Measurements from ENCODE around the gene NAA16. TPM values are rescaled to one million over a fixed set of nuclear protein-coding genes. Genes with fewer than 3 reads are reported as not detected.

NAA16 gene
- polyA plus RNA-seq, 1 of the 3 experiments (the other 2 are of a cell fraction): 4.4 TPM

DNA sequence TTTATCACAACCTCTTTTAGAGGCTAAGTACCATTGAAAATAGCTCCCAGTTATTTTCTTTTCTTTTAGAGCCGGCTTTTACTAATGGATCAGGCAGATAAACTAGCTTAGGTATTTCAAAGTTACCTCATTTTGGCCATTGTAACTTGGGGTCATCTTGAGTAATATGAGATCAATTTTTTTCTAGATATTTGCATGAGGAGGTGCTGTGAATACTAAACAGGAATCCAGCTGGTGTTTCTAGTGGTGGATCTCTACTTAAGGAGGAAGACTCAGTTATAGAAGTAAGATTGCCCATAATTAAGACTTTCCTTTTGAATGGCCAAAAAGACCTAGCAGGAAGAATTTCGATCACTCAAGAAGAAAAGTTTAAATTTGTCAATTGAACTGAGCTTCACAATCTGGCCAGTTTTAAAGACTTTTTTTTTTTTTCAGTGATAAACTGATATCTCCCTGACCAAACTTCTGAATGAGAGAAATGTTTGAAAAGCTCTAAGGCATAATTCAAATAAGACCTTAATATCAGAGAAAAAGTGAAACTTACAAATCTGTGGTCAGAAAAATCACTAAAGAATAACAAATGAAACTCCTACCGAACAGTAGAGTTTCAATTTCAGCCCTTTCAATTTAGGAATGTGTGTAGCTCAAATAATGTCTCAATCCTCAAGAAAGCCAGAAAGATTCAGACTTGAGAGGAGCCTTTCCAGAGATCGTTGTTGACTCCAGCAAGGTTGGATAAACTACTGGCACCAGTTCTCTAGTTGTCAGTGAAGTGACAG is 11.6 kb upstream of the NAA16 start:
- Histone ChIP-seq H3K9me3 (no peaks in the 10 kb centered on the region), H3K36me3 (replicated peaks in 1 of 2; ENCODE audit: control insufficient read depth in 1 of 2, insufficient read depth in 2 of 2, low read length in 1 of 2) (no peaks in the 10 kb centered on the region), H3K27ac (ENCODE audit: low read depth in 2 of 2, low read length in 1 of 2) (no peak overlapping the region), H3K4me2 (no peak overlapping the region), H3K4me1 (ENCODE audit: control insufficient read depth in 1 of 2, insufficient read depth in 2 of 2, low read depth in 1 of 2, low read length in 1 of 2) (no peaks in the 10 kb centered on the region), H3K27me3 (ENCODE audit: insufficient read depth) (no peaks in the 10 kb centered on the region), H3K9ac (no peak overlapping the region), H2AFZ (ENCODE audit: low read depth) (no peak overlapping the region), H3K4me3 (ENCODE audit: low read depth in 2 of 2, low read length in 1 of 2) (no peak overlapping the region), H3K79me2 (ENCODE audit: insufficient read depth) (no peaks in the 10 kb centered on the region), H4K20me1 (ENCODE audit: insufficient read depth) (no peaks in the 10 kb centered on the region), H3K9me2 (no peaks in the 10 kb centered on the region), H3F3A (replicated peaks; ENCODE audit: insufficient read depth) (no peaks in the 10 kb centered on the region)
- TF ChIP-seq GATA2 (CRISPR knock-in tag; IDR thresholded peaks at IDR 0.05) (no peak), NRF1 (IDR thresholded peaks at IDR 0.05; ENCODE audit: low read depth, low read length) (no peak), MEF2A (IDR thresholded peaks at IDR 0.05; ENCODE audit: borderline replicate concordance, low read depth) (no peak), NFIC (IDR thresholded peaks at IDR 0.05; ENCODE audit: borderline replicate concordance) (no peak), SMC3 (IDR thresholded peaks at IDR 0.05; ENCODE audit: low read depth, low read length) (no peak), FOXM1 (IDR thresholded peaks at IDR 0.05; ENCODE audit: low read depth) (no peak)
- TF ChIP-seq, protein P1, sequence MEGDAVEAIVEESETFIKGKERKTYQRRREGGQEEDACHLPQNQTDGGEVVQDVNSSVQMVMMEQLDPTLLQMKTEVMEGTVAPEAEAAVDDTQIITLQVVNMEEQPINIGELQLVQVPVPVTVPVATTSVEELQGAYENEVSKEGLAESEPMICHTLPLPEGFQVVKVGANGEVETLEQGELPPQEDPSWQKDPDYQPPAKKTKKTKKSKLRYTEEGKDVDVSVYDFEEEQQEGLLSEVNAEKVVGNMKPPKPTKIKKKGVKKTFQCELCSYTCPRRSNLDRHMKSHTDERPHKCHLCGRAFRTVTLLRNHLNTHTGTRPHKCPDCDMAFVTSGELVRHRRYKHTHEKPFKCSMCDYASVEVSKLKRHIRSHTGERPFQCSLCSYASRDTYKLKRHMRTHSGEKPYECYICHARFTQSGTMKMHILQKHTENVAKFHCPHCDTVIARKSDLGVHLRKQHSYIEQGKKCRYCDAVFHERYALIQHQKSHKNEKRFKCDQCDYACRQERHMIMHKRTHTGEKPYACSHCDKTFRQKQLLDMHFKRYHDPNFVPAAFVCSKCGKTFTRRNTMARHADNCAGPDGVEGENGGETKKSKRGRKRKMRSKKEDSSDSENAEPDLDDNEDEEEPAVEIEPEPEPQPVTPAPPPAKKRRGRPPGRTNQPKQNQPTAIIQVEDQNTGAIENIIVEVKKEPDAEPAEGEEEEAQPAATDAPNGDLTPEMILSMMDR (IDR thresholded peaks at IDR 0.05): no peak
- TF ChIP-seq, protein P2, sequence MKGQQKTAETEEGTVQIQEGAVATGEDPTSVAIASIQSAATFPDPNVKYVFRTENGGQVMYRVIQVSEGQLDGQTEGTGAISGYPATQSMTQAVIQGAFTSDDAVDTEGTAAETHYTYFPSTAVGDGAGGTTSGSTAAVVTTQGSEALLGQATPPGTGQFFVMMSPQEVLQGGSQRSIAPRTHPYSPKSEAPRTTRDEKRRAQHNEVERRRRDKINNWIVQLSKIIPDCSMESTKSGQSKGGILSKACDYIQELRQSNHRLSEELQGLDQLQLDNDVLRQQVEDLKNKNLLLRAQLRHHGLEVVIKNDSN (IDR thresholded peaks at IDR 0.05; ENCODE audit: borderline replicate concordance, low read depth): no peak
- TF ChIP-seq, protein P3, sequence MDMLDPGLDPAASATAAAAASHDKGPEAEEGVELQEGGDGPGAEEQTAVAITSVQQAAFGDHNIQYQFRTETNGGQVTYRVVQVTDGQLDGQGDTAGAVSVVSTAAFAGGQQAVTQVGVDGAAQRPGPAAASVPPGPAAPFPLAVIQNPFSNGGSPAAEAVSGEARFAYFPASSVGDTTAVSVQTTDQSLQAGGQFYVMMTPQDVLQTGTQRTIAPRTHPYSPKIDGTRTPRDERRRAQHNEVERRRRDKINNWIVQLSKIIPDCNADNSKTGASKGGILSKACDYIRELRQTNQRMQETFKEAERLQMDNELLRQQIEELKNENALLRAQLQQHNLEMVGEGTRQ (IDR thresholded peaks at IDR 0.05; ENCODE audit: borderline replicate concordance, low read depth, low read length): no peak
- TF ChIP-seq, protein P4, sequence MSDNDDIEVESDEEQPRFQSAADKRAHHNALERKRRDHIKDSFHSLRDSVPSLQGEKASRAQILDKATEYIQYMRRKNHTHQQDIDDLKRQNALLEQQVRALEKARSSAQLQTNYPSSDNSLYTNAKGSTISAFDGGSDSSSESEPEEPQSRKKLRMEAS (IDR thresholded peaks at IDR 0.05; ENCODE audit: low read depth): no peak
- 70% methylated on average over 4 of the region's 4 CpGs for WGBS (ENCODE audit: low lambda C conversion rate)
- ChIA-PET CTCF (interaction anchor here (0.6 kb wide), 1 partner anchor 143 kb away, joined by 3 read pairs; no protein-coding TSS in a partner anchor), POLR2A (no interaction called here)
- no peak for DNase-seq

DNA sequence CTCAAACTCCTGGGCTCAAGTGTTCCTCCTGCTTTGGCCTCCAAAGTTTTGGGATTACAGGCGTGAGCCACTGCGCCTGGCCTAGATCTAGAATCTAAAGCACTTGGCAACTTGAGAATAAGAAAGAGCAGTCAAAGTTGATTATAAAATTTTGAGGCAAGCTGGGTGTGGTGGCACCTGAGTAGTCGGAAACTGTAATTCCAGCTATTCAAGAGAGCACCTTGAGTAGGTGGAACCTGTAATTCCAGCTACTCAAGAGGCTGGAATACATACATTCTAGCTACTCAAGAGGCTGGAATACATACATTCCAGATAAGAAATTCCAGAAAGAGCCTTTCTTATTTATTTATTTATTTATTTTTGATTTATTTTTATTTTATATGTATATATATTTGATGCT is 8.3 kb upstream of the NAA16 start:
- ChIA-PET CTCF (no interaction called here), POLR2A (no interaction called here)
- no peak overlapping the region for H3K27ac ChIP-seq (ENCODE audit: low read depth in 2 of 2, low read length in 1 of 2)
- WGBS (ENCODE audit: low lambda C conversion rate): 100% methylated on average over 3 of the region's 3 CpGs
- no peaks in the 10 kb centered on the region for H3K9me3 ChIP-seq
- H3K4me1 ChIP-seq (ENCODE audit: control insufficient read depth in 1 of 2, insufficient read depth in 2 of 2, low read depth in 1 of 2, low read length in 1 of 2): peaks cover 0 to 6% of the 10 kb centered on the region in 2 experiments; a peak in 1 of 4 replicates
- H3K79me2 ChIP-seq (ENCODE audit: insufficient read depth): no peaks in the 10 kb centered on the region
- H3K9me2 ChIP-seq: no peaks in the 10 kb centered on the region
- H3K36me3 ChIP-seq (replicated peaks in 1 of 2; ENCODE audit: control insufficient read depth in 1 of 2, insufficient read depth in 2 of 2, low read length in 1 of 2): no peaks in the 10 kb centered on the region
- H3K27me3 ChIP-seq (ENCODE audit: insufficient read depth): no peaks in the 10 kb centered on the region
- no peak overlapping the region for H3K4me3 ChIP-seq (ENCODE audit: low read depth in 2 of 2, low read length in 1 of 2)
- H3K4me2 ChIP-seq: no peak overlapping the region
- H3K9ac ChIP-seq: no peak overlapping the region
- no peak for DNase-seq
- no peak overlapping the region for H2AFZ ChIP-seq (ENCODE audit: low read depth)
- no peaks in the 10 kb centered on the region for H4K20me1 ChIP-seq (ENCODE audit: insufficient read depth)
- H3F3A ChIP-seq (replicated peaks; ENCODE audit: insufficient read depth): no peaks in the 10 kb centered on the region
- TF ChIP-seq TCF12 (IDR thresholded peaks at IDR 0.05) (no peak), CHD2 (IDR thresholded peaks at IDR 0.05; ENCODE audit: low read length, partially characterized antibody) (no peak), POLR2AphosphoS5 (IDR thresholded peaks at IDR 0.05; ENCODE audit: low read depth, low read length) (no peak), ELF1 (IDR thresholded peaks at IDR 0.05) (no peak), MXI1 (IDR thresholded peaks at IDR 0.05; ENCODE audit: low read depth, low read length) (no peak), NRF1 (IDR thresholded peaks at IDR 0.05; ENCODE audit: low read depth, low read length) (no peak), RCOR1 (IDR thresholded peaks at IDR 0.05; ENCODE audit: low read length) (no peak), FOSL2 (IDR thresholded peaks at IDR 0.05; ENCODE audit: borderline replicate concordance, low read depth) (no peak), EZH2phosphoT487 (IDR thresholded peaks at IDR 0.05; ENCODE audit: borderline replicate concordance, low read depth) (no peak), TAF1 (IDR thresholded peaks at IDR 0.05; ENCODE audit: borderline replicate concordance, low read depth, low read length) (no peak), MEF2A (IDR thresholded peaks at IDR 0.05; ENCODE audit: borderline replicate concordance, low read depth) (no peak)
- TF ChIP-seq, protein P5, sequence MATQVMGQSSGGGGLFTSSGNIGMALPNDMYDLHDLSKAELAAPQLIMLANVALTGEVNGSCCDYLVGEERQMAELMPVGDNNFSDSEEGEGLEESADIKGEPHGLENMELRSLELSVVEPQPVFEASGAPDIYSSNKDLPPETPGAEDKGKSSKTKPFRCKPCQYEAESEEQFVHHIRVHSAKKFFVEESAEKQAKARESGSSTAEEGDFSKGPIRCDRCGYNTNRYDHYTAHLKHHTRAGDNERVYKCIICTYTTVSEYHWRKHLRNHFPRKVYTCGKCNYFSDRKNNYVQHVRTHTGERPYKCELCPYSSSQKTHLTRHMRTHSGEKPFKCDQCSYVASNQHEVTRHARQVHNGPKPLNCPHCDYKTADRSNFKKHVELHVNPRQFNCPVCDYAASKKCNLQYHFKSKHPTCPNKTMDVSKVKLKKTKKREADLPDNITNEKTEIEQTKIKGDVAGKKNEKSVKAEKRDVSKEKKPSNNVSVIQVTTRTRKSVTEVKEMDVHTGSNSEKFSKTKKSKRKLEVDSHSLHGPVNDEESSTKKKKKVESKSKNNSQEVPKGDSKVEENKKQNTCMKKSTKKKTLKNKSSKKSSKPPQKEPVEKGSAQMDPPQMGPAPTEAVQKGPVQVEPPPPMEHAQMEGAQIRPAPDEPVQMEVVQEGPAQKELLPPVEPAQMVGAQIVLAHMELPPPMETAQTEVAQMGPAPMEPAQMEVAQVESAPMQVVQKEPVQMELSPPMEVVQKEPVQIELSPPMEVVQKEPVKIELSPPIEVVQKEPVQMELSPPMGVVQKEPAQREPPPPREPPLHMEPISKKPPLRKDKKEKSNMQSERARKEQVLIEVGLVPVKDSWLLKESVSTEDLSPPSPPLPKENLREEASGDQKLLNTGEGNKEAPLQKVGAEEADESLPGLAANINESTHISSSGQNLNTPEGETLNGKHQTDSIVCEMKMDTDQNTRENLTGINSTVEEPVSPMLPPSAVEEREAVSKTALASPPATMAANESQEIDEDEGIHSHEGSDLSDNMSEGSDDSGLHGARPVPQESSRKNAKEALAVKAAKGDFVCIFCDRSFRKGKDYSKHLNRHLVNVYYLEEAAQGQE (IDR thresholded peaks at IDR 0.05; ENCODE audit: low read depth, low read length): no peak
